Osteoblast (primary cell): ENCODE measurements around the gene CBFB. TPM values are rescaled to one million over a fixed set of nuclear protein-coding genes. Genes with fewer than 3 reads are reported as not detected.

Experiments used
- DNase-seq: peaks from one replicate; pipeline ENCODE4 v3.0.0; 2011; ENCODE audit warnings: low spot score, mixed read lengths; ENCODE audit not compliant: insufficient read length; ENCODE audit errors: missing footprints
- H2AFZ ChIP-seq: 2 replicates; pipeline ENCODE4 v1.6.0; 2011; ENCODE audit warnings: mild to moderate bottlenecking, low read length
- H3K27ac ChIP-seq: 2 replicates; pipeline ENCODE4 v1.5.1; 2011; ENCODE audit warnings: mild to moderate bottlenecking, low read depth, low read length, moderate library complexity
- H3K27me3 ChIP-seq: 2 replicates; pipeline ENCODE4 v1.6.0; 2012; ENCODE audit warnings: mild to moderate bottlenecking, control low read depth, inconsistent platforms, low read length, moderate library complexity; ENCODE audit not compliant: insufficient read depth
- H3K36me3 ChIP-seq: 2 replicates; pipeline ENCODE4 v1.5.1; 2011; ENCODE audit warnings: mild to moderate bottlenecking, low read length, control low read depth, moderate library complexity; ENCODE audit not compliant: insufficient read depth
- H3K4me1 ChIP-seq: 2 replicates; pipeline ENCODE4 v1.5.1; 2011; ENCODE audit warnings: mild to moderate bottlenecking, low read length, control low read depth, moderate library complexity; ENCODE audit not compliant: insufficient read depth
- H3K4me2 ChIP-seq: 2 replicates; pipeline ENCODE4 v1.6.0; 2011; ENCODE audit warnings: mild to moderate bottlenecking, low read length; ENCODE audit not compliant: insufficient read depth
- H3K4me3 ChIP-seq: fragments of 200-600 bp; sonication (generic); 3 replicates; pipeline ENCODE4 v1.5.1; 2012; ENCODE audit warnings: mild to moderate bottlenecking, low read length, inconsistent platforms; ENCODE audit not compliant: insufficient read depth
- H3K79me2 ChIP-seq: 2 replicates; pipeline ENCODE4 v1.6.0; 2012; ENCODE audit warnings: mild to moderate bottlenecking, low read length, control low read depth, inconsistent platforms; ENCODE audit not compliant: insufficient read depth
- H3K9me3 ChIP-seq: 2 replicates; pipeline ENCODE4 v1.5.1; 2011; ENCODE audit warnings: low read depth, low read length, control low read depth
- H4K20me1 ChIP-seq: 2 replicates; pipeline ENCODE4 v1.6.0; 2012; ENCODE audit warnings: mild to moderate bottlenecking, low read length, control low read depth; ENCODE audit not compliant: insufficient read depth
- total RNA-seq: library from RNA; depleted of rRNA; stranded (reverse); fragments of >200 nt; gene quantifications from 2 replicates; pipeline ENCODE4 v1.2.3, GENCODE V29; 2012
- TF ChIP-seq, protein P1 (sequence below): IDR thresholded peaks from 2 replicates; pipeline ENCODE4 v1.5.1; 2011; ENCODE audit warnings: mild to moderate bottlenecking, low read depth, low read length, moderate library complexity; ENCODE audit errors: extremely low read depth

Gene CBFB
- total RNA-seq, 1 donor: 63.0 TPM

DNA sequence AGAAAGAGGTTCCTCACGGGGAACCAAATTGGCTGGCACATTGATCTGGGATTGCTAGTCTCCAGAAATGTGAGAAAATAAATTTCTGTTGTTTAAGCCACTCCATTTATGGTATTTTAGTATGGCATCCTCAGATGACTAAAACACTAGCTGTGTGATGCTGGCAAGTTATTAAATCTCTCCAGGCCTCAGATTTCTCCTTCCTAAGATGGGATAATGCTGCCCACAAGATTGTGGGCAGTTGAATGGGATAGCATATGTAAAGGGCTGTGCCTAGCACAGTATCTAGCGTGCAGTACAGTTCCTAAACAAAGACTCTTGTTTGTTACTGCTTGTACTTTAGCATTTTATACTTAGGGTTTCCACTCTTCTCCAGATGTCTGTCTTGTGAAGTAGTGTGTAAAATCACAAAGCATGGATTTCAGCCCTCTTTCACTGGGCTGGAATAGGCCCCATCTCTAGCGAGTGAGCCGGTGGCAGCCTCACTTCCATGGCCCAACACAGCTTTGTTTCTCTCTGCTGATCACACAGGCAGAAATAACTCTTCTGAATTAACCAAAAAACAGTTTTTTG lies 42.6 kb downstream of the CBFB start:
- Histone ChIP-seq H3K27me3 (no peaks in the 10 kb centered on the region), H3K79me2 (peaks cover 48% of the 10 kb centered on the region), H3K4me1 (no peaks in the 10 kb centered on the region), H3K4me3 (no peak overlapping the region), H3K4me2 (no peak overlapping the region), H4K20me1 (no peaks in the 10 kb centered on the region), H3K9me3 (no peaks in the 10 kb centered on the region), H3K27ac (peak overlapping the region; percentile 47), H3K36me3 (peaks cover 45% of the 10 kb centered on the region), H2AFZ (peak overlapping the region; percentile 14)
- TF ChIP-seq, protein P1, sequence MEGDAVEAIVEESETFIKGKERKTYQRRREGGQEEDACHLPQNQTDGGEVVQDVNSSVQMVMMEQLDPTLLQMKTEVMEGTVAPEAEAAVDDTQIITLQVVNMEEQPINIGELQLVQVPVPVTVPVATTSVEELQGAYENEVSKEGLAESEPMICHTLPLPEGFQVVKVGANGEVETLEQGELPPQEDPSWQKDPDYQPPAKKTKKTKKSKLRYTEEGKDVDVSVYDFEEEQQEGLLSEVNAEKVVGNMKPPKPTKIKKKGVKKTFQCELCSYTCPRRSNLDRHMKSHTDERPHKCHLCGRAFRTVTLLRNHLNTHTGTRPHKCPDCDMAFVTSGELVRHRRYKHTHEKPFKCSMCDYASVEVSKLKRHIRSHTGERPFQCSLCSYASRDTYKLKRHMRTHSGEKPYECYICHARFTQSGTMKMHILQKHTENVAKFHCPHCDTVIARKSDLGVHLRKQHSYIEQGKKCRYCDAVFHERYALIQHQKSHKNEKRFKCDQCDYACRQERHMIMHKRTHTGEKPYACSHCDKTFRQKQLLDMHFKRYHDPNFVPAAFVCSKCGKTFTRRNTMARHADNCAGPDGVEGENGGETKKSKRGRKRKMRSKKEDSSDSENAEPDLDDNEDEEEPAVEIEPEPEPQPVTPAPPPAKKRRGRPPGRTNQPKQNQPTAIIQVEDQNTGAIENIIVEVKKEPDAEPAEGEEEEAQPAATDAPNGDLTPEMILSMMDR: no peak
- peak; percentile 15 for DNase-seq

GRCh38 chr16:67075331-67075730 lies 46.4 kb downstream of the CBFB start:
- H4K20me1 ChIP-seq: peaks cover 6% of the 10 kb centered on the region
- no peaks in the 10 kb centered on the region for H3K4me1 ChIP-seq
- no peaks in the 10 kb centered on the region for H3K9me3 ChIP-seq
- no peak overlapping the region for H3K4me2 ChIP-seq
- peak; percentile 9 for DNase-seq
- H2AFZ ChIP-seq: no peak overlapping the region
- no peak overlapping the region for H3K4me3 ChIP-seq
- H3K36me3 ChIP-seq: peaks cover 30% of the 10 kb centered on the region
- H3K27ac ChIP-seq: no peak overlapping the region
- H3K27me3 ChIP-seq: no peaks in the 10 kb centered on the region
- peaks cover 55% of the 10 kb centered on the region for H3K79me2 ChIP-seq
- TF ChIP-seq, protein P1: no peak

DNA sequence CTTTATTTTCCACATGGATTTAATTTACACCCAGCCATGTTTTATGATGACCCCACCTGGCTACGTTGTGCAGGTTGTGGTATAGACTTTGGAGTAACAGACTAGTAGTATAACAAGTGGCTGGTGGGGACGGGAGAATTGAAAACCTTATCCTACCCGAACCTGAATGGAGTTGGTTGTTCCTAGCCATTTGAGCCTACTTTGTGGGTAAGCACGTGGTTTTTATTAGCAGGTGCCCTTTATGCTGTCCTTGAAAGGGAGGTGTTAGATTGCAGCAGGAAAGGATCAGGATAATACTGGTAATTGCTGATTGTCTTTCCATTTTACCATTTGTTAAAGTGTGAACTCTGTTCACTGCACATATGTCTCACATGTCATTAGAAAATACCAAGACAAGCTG lies 48.9 kb downstream of the CBFB start:
- peaks cover 3% of the 10 kb centered on the region for H3K4me1 ChIP-seq
- no peaks in the 10 kb centered on the region for H3K9me3 ChIP-seq
- H3K27me3 ChIP-seq: no peaks in the 10 kb centered on the region
- H3K27ac ChIP-seq: no peak overlapping the region
- H3K79me2 ChIP-seq: peaks cover 54% of the 10 kb centered on the region
- H3K4me2 ChIP-seq: no peak overlapping the region
- H3K36me3 ChIP-seq: peaks cover 30% of the 10 kb centered on the region
- DNase-seq: no peak
- TF ChIP-seq, protein P1: no peak
- H2AFZ ChIP-seq: no peak overlapping the region
- H3K4me3 ChIP-seq: no peak overlapping the region
- H4K20me1 ChIP-seq: peaks cover 6% of the 10 kb centered on the region

DNA sequence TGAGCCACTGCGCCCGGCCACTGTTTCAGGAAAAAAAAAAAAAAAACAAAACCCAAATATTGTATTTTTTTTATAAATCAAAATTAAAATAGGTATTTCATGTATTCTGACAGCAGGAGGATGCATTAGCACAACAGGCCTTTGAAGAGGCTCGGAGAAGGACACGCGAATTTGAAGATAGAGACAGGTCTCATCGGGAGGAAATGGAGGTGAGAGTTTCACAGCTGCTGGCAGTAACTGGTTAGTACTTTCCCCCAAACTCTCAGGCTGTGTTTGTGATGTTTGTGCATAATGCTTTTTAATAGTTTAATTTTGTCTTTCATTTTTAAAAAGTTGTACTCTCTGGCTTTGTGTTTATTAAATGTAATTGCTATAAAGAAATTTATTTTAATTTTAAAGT lies 53.2 kb downstream of the CBFB start:
- Histone ChIP-seq H3K27me3 (no peaks in the 10 kb centered on the region), H3K36me3 (peaks cover 23% of the 10 kb centered on the region), H3K4me1 (peaks cover 4% of the 10 kb centered on the region), H3K79me2 (peaks cover 58% of the 10 kb centered on the region), H4K20me1 (peaks cover 6% of the 10 kb centered on the region), H3K4me2 (no peak overlapping the region), H3K4me3 (no peak overlapping the region), H3K9me3 (no peaks in the 10 kb centered on the region), H3K27ac (no peak overlapping the region), H2AFZ (no peak overlapping the region)
- TF ChIP-seq, protein P1: no peak
- peak; percentile 13 for DNase-seq
